Measurements from ENCODE around the gene ZNF467. TPM values are rescaled to one million over a fixed set of nuclear protein-coding genes. Genes with fewer than 3 reads are reported as not detected.

The ZNF467 gene
- total RNA-seq, 1 experiment from 2014 or later, result 3.5 TPM

DNA sequence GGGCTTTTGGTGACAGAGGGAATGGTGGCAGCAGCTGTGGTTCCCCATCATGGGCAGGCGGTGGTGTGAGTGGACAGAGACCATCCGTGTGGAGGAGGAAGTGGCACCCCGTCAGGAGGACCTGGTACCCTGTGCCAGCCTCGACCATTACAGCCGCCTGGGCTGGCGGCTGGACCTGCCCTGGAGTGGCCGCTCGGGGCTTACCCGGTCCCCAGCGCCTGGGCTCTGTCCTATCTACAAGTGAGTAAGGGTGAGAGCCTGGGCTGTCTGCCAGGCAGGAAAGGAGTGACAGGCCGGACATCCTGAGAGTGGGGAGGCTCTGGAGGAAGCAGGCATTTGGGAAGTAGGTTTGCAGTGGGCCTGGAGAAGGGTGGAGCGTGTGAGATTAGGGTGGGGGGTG lies 2.9 kb upstream of the ZNF467 start:
- ChIA-PET POLR2A (ENCODE audit: low non-redundant PET) (no interaction called here), CTCF (no interaction called here)
- TF ChIP-seq, protein P1, sequence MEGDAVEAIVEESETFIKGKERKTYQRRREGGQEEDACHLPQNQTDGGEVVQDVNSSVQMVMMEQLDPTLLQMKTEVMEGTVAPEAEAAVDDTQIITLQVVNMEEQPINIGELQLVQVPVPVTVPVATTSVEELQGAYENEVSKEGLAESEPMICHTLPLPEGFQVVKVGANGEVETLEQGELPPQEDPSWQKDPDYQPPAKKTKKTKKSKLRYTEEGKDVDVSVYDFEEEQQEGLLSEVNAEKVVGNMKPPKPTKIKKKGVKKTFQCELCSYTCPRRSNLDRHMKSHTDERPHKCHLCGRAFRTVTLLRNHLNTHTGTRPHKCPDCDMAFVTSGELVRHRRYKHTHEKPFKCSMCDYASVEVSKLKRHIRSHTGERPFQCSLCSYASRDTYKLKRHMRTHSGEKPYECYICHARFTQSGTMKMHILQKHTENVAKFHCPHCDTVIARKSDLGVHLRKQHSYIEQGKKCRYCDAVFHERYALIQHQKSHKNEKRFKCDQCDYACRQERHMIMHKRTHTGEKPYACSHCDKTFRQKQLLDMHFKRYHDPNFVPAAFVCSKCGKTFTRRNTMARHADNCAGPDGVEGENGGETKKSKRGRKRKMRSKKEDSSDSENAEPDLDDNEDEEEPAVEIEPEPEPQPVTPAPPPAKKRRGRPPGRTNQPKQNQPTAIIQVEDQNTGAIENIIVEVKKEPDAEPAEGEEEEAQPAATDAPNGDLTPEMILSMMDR (conservative IDR thresholded peaks at IDR 0.05; ENCODE audit: low read depth, low read length), result no peak
- no peak for TF ChIP-seq EZH2 (IDR thresholded peaks at IDR 0.05; ENCODE audit: borderline replicate concordance, low read depth, low read length, poor library complexity, severe bottlenecking)
- intact Hi-C loops (cut with micrococcal nuclease; ENCODE audit: unreplicated experiment), result no loop called here
- Histone ChIP-seq H3K27me3 (replicated peaks; ENCODE audit: insufficient read depth, low read depth, low read length, poor library complexity) (no peaks in the 10 kb centered on the region), H3K4me1 (ENCODE audit: insufficient read depth, low read length, poor library complexity, severe bottlenecking) (peaks cover 11% of the 10 kb centered on the region), H3K36me3 (ENCODE audit: insufficient read depth, low read length, poor library complexity, severe bottlenecking) (no peaks in the 10 kb centered on the region), H3K9me3 (ENCODE audit: low read depth, low read length, poor library complexity, severe bottlenecking) (no peaks in the 10 kb centered on the region), H3K4me3 (ENCODE audit: low read depth, low read length, poor library complexity, severe bottlenecking) (no peak overlapping the region), H3K27ac (ENCODE audit: low read depth, low read length, poor library complexity, severe bottlenecking) (no peak overlapping the region)
- DNase-seq (ENCODE audit: low spot score), result no peak
- BruUV-seq (replicated peaks), result no TSS peak

DNA sequence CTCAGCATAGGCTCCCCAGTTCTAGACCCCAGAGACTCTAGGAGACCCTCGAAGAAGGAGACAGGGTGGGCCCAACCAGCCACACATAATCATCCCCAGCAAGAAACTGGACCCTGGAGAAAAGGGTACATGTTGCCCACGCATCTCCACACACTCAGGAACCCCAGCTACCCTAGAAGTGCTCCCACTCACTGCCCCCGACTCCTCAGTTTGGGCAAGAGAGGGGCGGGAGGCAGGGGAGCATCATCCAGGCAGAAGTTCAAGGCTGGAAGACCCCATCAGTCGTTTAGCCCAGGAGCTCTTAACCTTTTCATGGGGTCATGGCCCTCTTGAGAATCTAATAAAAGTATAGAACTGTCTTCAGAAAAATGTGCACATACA lies 1.8 kb upstream of the ZNF467 start:
- DNase-seq (ENCODE audit: low spot score), result no peak
- intact Hi-C loops (cut with micrococcal nuclease; ENCODE audit: unreplicated experiment), result no loop called here
- TF ChIP-seq, protein P1 (conservative IDR thresholded peaks at IDR 0.05; ENCODE audit: low read depth, low read length), result no peak
- no peak for TF ChIP-seq EZH2 (IDR thresholded peaks at IDR 0.05; ENCODE audit: borderline replicate concordance, low read depth, low read length, poor library complexity, severe bottlenecking)
- Histone ChIP-seq H3K4me1 (ENCODE audit: insufficient read depth, low read length, poor library complexity, severe bottlenecking) (peaks cover 15% of the 10 kb centered on the region), H3K36me3 (ENCODE audit: insufficient read depth, low read length, poor library complexity, severe bottlenecking) (no peaks in the 10 kb centered on the region), H3K27me3 (replicated peaks; ENCODE audit: insufficient read depth, low read depth, low read length, poor library complexity) (no peaks in the 10 kb centered on the region), H3K27ac (ENCODE audit: low read depth, low read length, poor library complexity, severe bottlenecking) (no peak overlapping the region), H3K9me3 (ENCODE audit: low read depth, low read length, poor library complexity, severe bottlenecking) (no peaks in the 10 kb centered on the region), H3K4me3 (ENCODE audit: low read depth, low read length, poor library complexity, severe bottlenecking) (no peak overlapping the region)
- ChIA-PET POLR2A (ENCODE audit: low non-redundant PET) (no interaction called here), CTCF (no interaction called here)
- BruUV-seq (replicated peaks), result no TSS peak

DNA sequence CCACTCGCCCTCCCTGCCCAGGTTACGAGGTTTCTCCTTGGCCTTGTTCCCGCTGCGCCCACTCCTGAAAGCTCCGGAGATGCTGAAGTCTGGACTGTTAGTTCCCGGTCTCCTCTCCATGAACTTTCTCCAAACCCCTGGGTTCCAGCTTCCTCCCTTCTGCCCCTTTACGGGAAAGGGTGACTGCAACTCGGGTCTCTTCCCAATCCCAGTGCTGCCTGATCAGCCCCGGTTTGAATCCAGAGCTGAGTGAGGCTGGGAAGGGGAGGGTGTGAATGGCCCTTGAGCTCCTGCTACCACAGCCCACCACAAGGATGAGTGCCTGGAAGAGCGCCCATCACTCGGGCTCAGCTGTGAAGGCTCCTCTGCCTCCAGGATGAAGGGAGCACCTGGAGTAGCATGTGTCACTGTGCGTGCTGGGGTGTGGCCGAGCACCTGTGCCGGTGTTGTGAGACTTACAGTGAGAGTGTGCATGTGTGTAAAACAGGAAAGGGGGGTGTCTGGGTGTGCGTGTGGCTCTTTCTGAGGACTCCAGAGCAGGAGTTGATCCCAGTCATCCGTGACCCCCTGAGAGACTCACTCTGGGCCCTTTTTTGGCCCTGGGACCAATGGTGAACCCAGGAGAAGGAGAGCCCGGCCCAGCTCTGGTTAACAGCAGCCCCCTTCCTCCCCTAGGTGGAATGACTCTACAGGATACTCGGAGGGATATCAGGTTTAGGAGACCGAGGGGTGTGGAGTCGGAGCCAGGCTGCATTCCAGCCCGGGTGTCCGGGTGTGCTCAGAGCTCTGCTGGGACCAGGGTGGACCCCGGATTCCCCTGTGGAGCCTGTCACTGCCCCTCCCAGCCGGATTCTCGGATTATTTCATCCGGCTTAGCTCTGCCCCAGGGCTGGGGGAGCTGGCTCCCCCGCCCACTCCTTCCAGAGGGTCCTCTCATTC lies 1.1 kb upstream of the ZNF467 start:
- no TSS peak for BruUV-seq (replicated peaks)
- CTCF ChIA-PET, result no interaction called here
- Histone ChIP-seq H3K27me3 (replicated peaks; ENCODE audit: insufficient read depth, low read depth, low read length, poor library complexity) (no peaks in the 10 kb centered on the region), H3K9me3 (ENCODE audit: low read depth, low read length, poor library complexity, severe bottlenecking) (no peaks in the 10 kb centered on the region), H3K4me3 (ENCODE audit: low read depth, low read length, poor library complexity, severe bottlenecking) (peak overlapping the region; percentile 84), H3K27ac (ENCODE audit: low read depth, low read length, poor library complexity, severe bottlenecking) (peak overlapping the region; percentile 37), H3K4me1 (ENCODE audit: insufficient read depth, low read length, poor library complexity, severe bottlenecking) (peaks cover 15% of the 10 kb centered on the region), H3K36me3 (ENCODE audit: insufficient read depth, low read length, poor library complexity, severe bottlenecking) (no peaks in the 10 kb centered on the region)
- TF ChIP-seq, protein P1 (conservative IDR thresholded peaks at IDR 0.05; ENCODE audit: low read depth, low read length), result no peak
- TF ChIP-seq EZH2 (IDR thresholded peaks at IDR 0.05; ENCODE audit: borderline replicate concordance, low read depth, low read length, poor library complexity, severe bottlenecking), result no peak
- intact Hi-C loops (cut with micrococcal nuclease; ENCODE audit: unreplicated experiment), result no loop called here
- peak; percentile 33 for DNase-seq (ENCODE audit: low spot score)
- POLR2A ChIA-PET (ENCODE audit: low non-redundant PET), result no interaction called here
